Measurements from ENCODE around the gene COL5A3.

COL5A3 gene

GRCh38 chr19:10013834-10014618 is 3.7 kb upstream of the COL5A3 start:
- DNase-seq (ENCODE audit: low spot score), result no peak
- in situ Hi-C loops (cut with MboI; ENCODE audit: low sequenced_read_pairs, unreplicated experiment), result no loop called here
- no peak for TF ChIP-seq CTCF (IDR thresholded peaks at IDR 0.05; ENCODE audit: borderline replicate concordance, control extremely low read depth, extremely low read depth, insufficient read depth, missing control alignments)

- TF ChIP-seq CTCF (IDR thresholded peaks at IDR 0.05; ENCODE audit: borderline replicate concordance, control extremely low read depth, extremely low read depth, insufficient read depth, missing control alignments), result no peak
- in situ Hi-C loops (cut with MboI; ENCODE audit: low sequenced_read_pairs, unreplicated experiment), result no loop called here
- no peak for DNase-seq (ENCODE audit: low spot score)
These were observed 3.0 kb upstream of the COL5A3 start, which contains the start of gene RDH8 for GRCh38 chr19:10013316-10013715. Gene RDH8, plus strand, starts transcription at chr19:10013483. Its CDS starts 15 bp downstream, at chr19:10013498.

- in situ Hi-C loops (cut with MboI; ENCODE audit: low sequenced_read_pairs, unreplicated experiment), result no loop called here
- TF ChIP-seq CTCF (IDR thresholded peaks at IDR 0.05; ENCODE audit: borderline replicate concordance, control extremely low read depth, extremely low read depth, insufficient read depth, missing control alignments), result no peak
- no peak for DNase-seq (ENCODE audit: low spot score)
These were observed 1.7 kb upstream of the COL5A3 start for GRCh38 chr19:10011974-10012373.

GRCh38 chr19:10010939-10011338 is 635 bp upstream of the COL5A3 start:
- TF ChIP-seq CTCF (IDR thresholded peaks at IDR 0.05; ENCODE audit: borderline replicate concordance, control extremely low read depth, extremely low read depth, insufficient read depth, missing control alignments), result no peak
- DNase-seq (ENCODE audit: low spot score), result no peak
- in situ Hi-C loops (cut with MboI; ENCODE audit: low sequenced_read_pairs, unreplicated experiment), result no loop called here

GRCh38 chr19:10009714-10010224 is 535 bp downstream of the COL5A3 start:
- in situ Hi-C loops (cut with MboI; ENCODE audit: low sequenced_read_pairs, unreplicated experiment), result no loop called here
- no peak for DNase-seq (ENCODE audit: low spot score)
- TF ChIP-seq CTCF (IDR thresholded peaks at IDR 0.05; ENCODE audit: borderline replicate concordance, control extremely low read depth, extremely low read depth, insufficient read depth, missing control alignments), result no peak

GRCh38 chr19:10008184-10008765 is 2.0 kb downstream of the COL5A3 start:
- in situ Hi-C loops (cut with MboI; ENCODE audit: low sequenced_read_pairs, unreplicated experiment), result no loop called here
- TF ChIP-seq CTCF (IDR thresholded peaks at IDR 0.05; ENCODE audit: borderline replicate concordance, control extremely low read depth, extremely low read depth, insufficient read depth, missing control alignments), result no peak
- DNase-seq (ENCODE audit: low spot score), result no peak
